IMR-90 (cell line): ENCODE results near the gene KCNK17. TPM values are rescaled to one million over a fixed set of nuclear protein-coding genes. Genes with fewer than 3 reads are reported as not detected.

Source experiments
- ATAC-seq: fragments of 200-7000 bp; cut with Tn5 transposase; 2 replicates; pipeline ENCODE4 v1.9.1; 2020; ENCODE audit warnings: low read depth, mild to moderate bottlenecking, moderate library complexity
- BruUV-seq: library from RNA; stranded (reverse); fragments of 400-500 nt; replicated peaks from 2 replicates; lab custom pipeline; 2021; lab: Mats Ljungman, UMichigan
- CTCF ChIA-PET: fragments of 300-600 bp; formaldehyde crosslinking; extraction: SDS; loops from one replicate; lab custom pipeline; 2021; ENCODE audit warnings: antibody characterized with exemption; lab: Yijun Ruan, JAX
- POLR2A ChIA-PET: fragments of 300-600 bp; sonication (Branson Sonifier 250); formaldehyde crosslinking; loops from one replicate; lab custom pipeline; 2022; ENCODE audit warnings: antibody characterized with exemption; ENCODE audit not compliant: unreplicated experiment; lab: Charles Lee
- DNase-seq: peaks from one replicate; pipeline ENCODE4 v3.0.0; 2013
- H2AFZ ChIP-seq: replicated peaks from 2 replicates; pipeline ENCODE3; 2013; ENCODE audit warnings: low read length, mild to moderate bottlenecking; ENCODE audit not compliant: poor library complexity
- H2AK5ac ChIP-seq: 2 replicates; pipeline ENCODE4 v1.6.1; 2013; ENCODE audit warnings: low read depth, low read length, inconsistent platforms
- H2AK9ac ChIP-seq: replicated peaks from 2 replicates; pipeline ENCODE3; 2013; ENCODE audit warnings: mild to moderate bottlenecking, low read depth, low read length, moderate library complexity; ENCODE audit not compliant: poor library complexity
- H2BK120ac ChIP-seq: 2 replicates; pipeline ENCODE4 v1.6.1; 2013; ENCODE audit warnings: low read depth, low read length, inconsistent platforms
- H2BK15ac ChIP-seq: 3 replicates; pipeline ENCODE4 v1.6.1; 2013; ENCODE audit warnings: low read depth, low read length, inconsistent platforms
- H2BK20ac ChIP-seq: 2 replicates; pipeline ENCODE4 v1.6.1; 2013; ENCODE audit warnings: low read depth, mild to moderate bottlenecking, inconsistent platforms, low read length, moderate library complexity
- H2BK5ac ChIP-seq: 2 replicates; pipeline ENCODE4 v1.6.1; 2013; ENCODE audit warnings: mild to moderate bottlenecking, low read depth, low read length, inconsistent platforms; ENCODE audit not compliant: poor library complexity, severe bottlenecking
- H3K14ac ChIP-seq: replicated peaks from 2 replicates; pipeline ENCODE4 v1.6.1; 2013; ENCODE audit warnings: low read depth, low read length, inconsistent platforms
- H3K18ac ChIP-seq: 2 replicates; pipeline ENCODE4 v1.6.1; 2013; ENCODE audit warnings: low read depth, low read length, control low read depth
- H3K23ac ChIP-seq: 2 replicates; pipeline ENCODE4 v1.6.1; 2013; ENCODE audit warnings: low read depth, low read length, inconsistent platforms
- H3K27ac ChIP-seq: 2 replicates; pipeline ENCODE4 v1.5.1; 2013; ENCODE audit warnings: mild to moderate bottlenecking, control low read depth, low read length; ENCODE audit not compliant: insufficient read depth
- H3K27me3 ChIP-seq: 2 replicates; pipeline ENCODE4 v1.6.1; 2013; ENCODE audit warnings: low read length; ENCODE audit not compliant: control insufficient read depth, insufficient read depth
- H3K36me3 ChIP-seq: 2 replicates; pipeline ENCODE4 v1.6.1; 2013; ENCODE audit warnings: low read length, mixed read lengths; ENCODE audit not compliant: control insufficient read depth, insufficient read depth
- H3K4ac ChIP-seq: 2 replicates; pipeline ENCODE4 v1.6.1; 2013; ENCODE audit warnings: low read depth, low read length, inconsistent platforms
- H3K4me1 ChIP-seq: 2 replicates; pipeline ENCODE4 v1.6.1; 2013; ENCODE audit warnings: low read length, mixed read lengths; ENCODE audit not compliant: control insufficient read depth, insufficient read depth
- H3K4me2 ChIP-seq: 2 replicates; pipeline ENCODE4 v1.6.1; 2013; ENCODE audit warnings: low read depth, mild to moderate bottlenecking, control low read depth, low read length, moderate library complexity
- H3K4me3 ChIP-seq: 2 replicates; pipeline ENCODE4 v1.5.1; 2013; ENCODE audit warnings: low read depth, mild to moderate bottlenecking, control low read depth, low read length, moderate library complexity; ENCODE audit not compliant: insufficient read depth
- H3K56ac ChIP-seq: 2 replicates; pipeline ENCODE4 v1.6.1; 2013; ENCODE audit warnings: low read length, inconsistent platforms; ENCODE audit not compliant: insufficient read depth; ENCODE audit errors: extremely low read depth
- H3K79me1 ChIP-seq, 2 experiments: 2 replicates each; pipeline ENCODE4 v1.6.1; 2013; ENCODE audit warnings: low read length in 2 of 2, inconsistent platforms in 1 of 2, low read depth in 1 of 2
- H3K9ac ChIP-seq: 2 replicates; pipeline ENCODE4 v1.6.1; 2013; ENCODE audit warnings: low read depth, low read length, control low read depth
- H3K9me1 ChIP-seq: 2 replicates; pipeline ENCODE4 v1.6.1; 2013; ENCODE audit warnings: low read length, inconsistent platforms; ENCODE audit not compliant: insufficient read depth
- H3K9me3 ChIP-seq: 2 replicates; pipeline ENCODE4 v1.6.1; 2013; ENCODE audit warnings: low read length; ENCODE audit not compliant: control insufficient read depth, insufficient read depth
- H4K20me1 ChIP-seq: 2 replicates; pipeline ENCODE4 v1.6.1; 2013; ENCODE audit warnings: low read length, inconsistent platforms; ENCODE audit not compliant: insufficient read depth
- H4K5ac ChIP-seq: 2 replicates; pipeline ENCODE4 v1.6.1; 2013; ENCODE audit warnings: mild to moderate bottlenecking, low read depth, low read length, control low read depth
- H4K8ac ChIP-seq, 2 experiments: 2 replicates each; pipeline ENCODE4 v1.6.1; 2013; ENCODE audit warnings: low read depth in 2 of 2, low read length in 2 of 2, control low read depth in 1 of 2, inconsistent platforms in 1 of 2
- H4K91ac ChIP-seq: 2 replicates; pipeline ENCODE4 v1.6.1; 2013; ENCODE audit warnings: low read depth, low read length, inconsistent platforms; ENCODE audit not compliant: insufficient read depth
- MAFK ChIP-seq: IDR thresholded peaks from 2 replicates; pipeline ENCODE4 v1.6.1; 2012; ENCODE audit warnings: low read depth, low read length, improper control_type of control experiment
- NFE2L2 ChIP-seq: fragments of 150-350 bp; IDR thresholded peaks from 2 replicates; pipeline ENCODE4 v1.6.1; 2016; ENCODE audit warnings: low read depth, mild to moderate bottlenecking, low read length
- RAD21 ChIP-seq: IDR thresholded peaks from 2 replicates; pipeline ENCODE4 v1.6.1; 2012; ENCODE audit warnings: low read length, improper control_type of control experiment
- USF2 ChIP-seq: fragments of 150-350 bp; IDR thresholded peaks from 2 replicates; pipeline ENCODE4 v1.6.1; 2017; ENCODE audit warnings: mild to moderate bottlenecking, antibody characterized with exemption, low read length, low read depth
- WGBS, 2 experiments: methylation state at CpG; one replicate each; pipeline versions ENCODE4 v1.1.5 to v1.1.7; 2013; ENCODE audit warnings: missing lambda C conversion rate in 2 of 2; ENCODE audit not compliant: insufficient read length in 1 of 2; ENCODE audit errors: extremely low coverage in 2 of 2; 5-methylcytosine and 5-hydroxymethylcytosine counted together
- dilution Hi-C: fragments of 300-500 bp; cut with HindIII; formaldehyde crosslinking; loops from one replicate; pipeline ENCODE4 v1.14.3; 2018; ENCODE audit warnings: low sequenced_read_pairs; ENCODE audit not compliant: unreplicated experiment
- in situ Hi-C: fragments of 300-500 bp; cut with MboI; formaldehyde crosslinking; loops from 3 replicates; pipeline ENCODE4 v1.14.3; 2019; ENCODE audit warnings: low sequenced_read_pairs, inconsistent platforms, mixed read lengths
- intact Hi-C: fragments of 100-400 bp; cut with micrococcal nuclease; formaldehyde crosslinking; loops from 2 replicates; pipeline ENCODE4 v1.10.0; 2022
- polyA plus RNA-seq, 3 experiments: library from polyadenylated mRNA; depleted of rRNA; stranded (reverse); fragments of >200 nt; gene quantifications; 2 replicates each; pipeline ENCODE4 v1.2.3, GENCODE V29; 2012; ENCODE audit warnings: low replicate concordance in 1 of 3
- total RNA-seq: library from RNA; depleted of rRNA; stranded (reverse); fragments of >200 nt; gene quantifications from 2 replicates; pipeline ENCODE4 v1.2.3, GENCODE V29; 2012

The KCNK17 gene
- total and polyA plus RNA-seq, 2 of the 4 experiments (the other 2 are of a cell fraction), result not detected

GRCh38 chr6:39327507-39327906 is 13.3 kb upstream of the KCNK17 start:
- ChIA-PET CTCF (interaction anchor here (0.7 kb wide), 1 partner anchor 161 kb away, joined by 5 read pairs; no protein-coding TSS in a partner anchor), POLR2A (no interaction called here)
- Histone ChIP-seq H3K79me1 (no peaks in the 10 kb centered on the region), H2BK120ac (no peak overlapping the region), H4K8ac (no peak overlapping the region), H3K4ac (no peak overlapping the region), H3K9me3 (no peaks in the 10 kb centered on the region), H2BK20ac (no peak overlapping the region), H4K91ac (no peak overlapping the region), H3K23ac (no peak overlapping the region), H2AFZ (no peak overlapping the region), H3K4me3 (no peak overlapping the region), H3K9ac (no peak overlapping the region), H3K18ac (no peak overlapping the region), H4K20me1 (no peaks in the 10 kb centered on the region), H2AK5ac (no peak overlapping the region), H3K14ac (no peak overlapping the region), H2BK5ac (no peak overlapping the region), H4K5ac (no peak overlapping the region), H2BK15ac (no peak overlapping the region), H3K36me3 (no peaks in the 10 kb centered on the region), H3K4me1 (no peaks in the 10 kb centered on the region), H2AK9ac (no peak overlapping the region), H3K27me3 (no peaks in the 10 kb centered on the region; the same call in 1 of the 2 replicates), H3K4me2 (no peak overlapping the region), H3K56ac (no peak overlapping the region), H3K27ac (no peak overlapping the region), H3K9me1 (no peaks in the 10 kb centered on the region)
- no CpG with 5 or more reads among the region's 5 CpGs for WGBS, 2 experiments
- intact Hi-C loops (no loop called here), dilution Hi-C loops (no loop called here), in situ Hi-C loops (no loop called here)
- ATAC-seq (no peak), DNase-seq (no peak)
- no TSS peak for BruUV-seq
- no peak for TF ChIP-seq USF2
- TF ChIP-seq MAFK, result no peak
- no peak for TF ChIP-seq NFE2L2
- TF ChIP-seq RAD21, result no peak
